ENCODE results near the gene NOS1AP. TPM values are rescaled to one million over a fixed set of nuclear protein-coding genes. Genes with fewer than 3 reads are reported as not detected.
"Not testable (repeated sequence)": the region's sequence is repeated elsewhere in the genome, so short reads cannot be mapped to it uniquely, and the experiment has no call there.

The NOS1AP gene
- polyA plus RNA-seq, 1 donor: 1.1 TPM

GRCh38 chr1:162197615-162198421, 128.3 kb downstream of the NOS1AP start:
- DNase-seq: no peak

- no peak for DNase-seq
Measured at GRCh38 chr1:162200096-162200847, 130.8 kb downstream of the NOS1AP start.

- DNase-seq: not testable (repeated sequence)
Measured at GRCh38 chr1:162201062-162201461, 131.6 kb downstream of the NOS1AP start.

GRCh38 chr1:162204129-162204822, 134.8 kb downstream of the NOS1AP start:
- DNase-seq: no peak

- DNase-seq: no peak
Measured at GRCh38 chr1:162204823-162205155, 135.3 kb downstream of the NOS1AP start.

GRCh38 chr1:162206300-162206699, 136.8 kb downstream of the NOS1AP start:
- DNase-seq: no peak

GRCh38 chr1:162206749-162207635, 137.5 kb downstream of the NOS1AP start:
- DNase-seq: no peak

- no peak for DNase-seq
Measured at GRCh38 chr1:162207862-162208261, 138.4 kb downstream of the NOS1AP start.

GRCh38 chr1:162210196-162210595, 140.7 kb downstream of the NOS1AP start:
- no peak for DNase-seq

- DNase-seq: no peak
Measured at GRCh38 chr1:162212713-162213112, 143.2 kb downstream of the NOS1AP start.

- no peak for DNase-seq
Measured at GRCh38 chr1:162213281-162213912, 143.9 kb downstream of the NOS1AP start.

- no peak for DNase-seq
Measured at GRCh38 chr1:162214202-162214601, 144.7 kb downstream of the NOS1AP start.

GRCh38 chr1:162215902-162216301, 146.4 kb downstream of the NOS1AP start:
- no peak for DNase-seq

- no peak for DNase-seq
Measured at GRCh38 chr1:162216604-162217003, 147.1 kb downstream of the NOS1AP start.

- no peak for DNase-seq
Measured at GRCh38 chr1:162217706-162218105, 148.2 kb downstream of the NOS1AP start.

- DNase-seq: no peak
Measured at GRCh38 chr1:162218546-162218945, 149.1 kb downstream of the NOS1AP start.

- no peak for DNase-seq
Measured at GRCh38 chr1:162218975-162219374, 149.5 kb downstream of the NOS1AP start.

- no peak for DNase-seq
Measured at GRCh38 chr1:162219461-162219860, 150.0 kb downstream of the NOS1AP start.

- no peak for DNase-seq
Measured at GRCh38 chr1:162220009-162220539, 150.6 kb downstream of the NOS1AP start.

GRCh38 chr1:162222014-162222413, 152.5 kb downstream of the NOS1AP start:
- DNase-seq: no peak

- no peak for DNase-seq
Measured at GRCh38 chr1:162222730-162223129, 153.2 kb downstream of the NOS1AP start.

- no peak for DNase-seq
Measured at GRCh38 chr1:162223488-162223887, 154.0 kb downstream of the NOS1AP start.
